NCI-H2227 (cell line): ENCODE results near the gene ETFRF1.

Experiments
- DNase-seq: peaks from one replicate; lab custom pipeline; 2025; ENCODE audit not compliant: unreplicated experiment; lab: John Stamatoyannopoulos, UW

Gene ETFRF1

DNA sequence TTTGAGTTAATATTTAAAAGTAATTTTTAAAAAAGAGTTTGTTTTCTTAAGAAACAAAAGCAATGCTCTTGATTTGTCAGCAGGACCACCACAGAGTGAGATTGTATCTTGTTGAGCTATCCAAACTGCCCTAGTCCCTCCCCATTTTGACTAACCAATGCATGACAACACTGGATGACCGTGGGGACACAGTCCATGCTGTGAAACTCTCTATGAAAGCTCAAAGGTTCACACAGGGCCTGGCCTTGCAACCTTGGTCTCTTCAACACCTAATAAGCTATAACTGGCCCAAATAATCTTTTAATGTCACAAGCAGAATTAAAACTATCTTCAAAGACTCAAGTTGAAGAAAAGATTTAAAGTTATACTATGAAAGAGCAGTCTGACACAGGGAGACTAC lies 13.5 kb downstream of the ETFRF1 start:
- DNase-seq: no peak

DNA sequence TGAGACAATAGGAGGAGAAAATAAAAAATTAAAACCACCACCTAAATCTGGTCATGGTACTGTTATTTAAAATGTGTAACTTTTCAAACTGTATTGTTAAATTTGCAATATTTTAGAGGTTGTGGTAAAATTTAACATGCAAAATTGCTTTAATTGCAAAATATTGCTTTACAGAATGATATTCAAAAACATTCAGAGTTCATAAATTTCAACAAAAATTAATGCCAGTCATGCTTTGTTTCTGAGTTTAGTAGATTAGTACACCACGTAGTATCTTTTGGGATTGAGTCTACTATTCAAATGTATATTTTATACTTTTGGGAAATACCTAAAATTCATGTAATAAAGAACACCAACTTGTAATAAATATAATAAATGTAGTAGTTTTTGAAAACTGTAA lies 18.3 kb downstream of the ETFRF1 start:
- DNase-seq: no peak

DNA sequence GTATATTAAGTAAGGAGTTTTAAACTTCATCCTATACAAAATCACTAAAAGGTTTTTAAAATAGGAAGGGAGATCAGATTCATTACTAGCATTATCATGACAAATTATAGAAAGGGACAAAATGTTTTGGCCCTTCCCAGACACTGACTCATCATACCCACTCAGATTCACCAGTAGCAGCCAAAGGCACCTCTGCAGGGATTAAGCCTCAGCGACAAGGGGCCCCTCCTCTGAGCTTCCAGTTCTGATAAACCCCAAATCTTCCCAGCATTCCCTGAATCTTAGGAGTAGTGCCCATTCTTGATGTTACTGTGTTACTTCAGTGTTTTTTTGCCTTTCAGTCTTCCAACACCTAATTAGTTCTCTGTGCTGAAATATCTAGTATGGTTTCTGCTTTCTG lies 41.2 kb downstream of the ETFRF1 start:
- no peak for DNase-seq

DNA sequence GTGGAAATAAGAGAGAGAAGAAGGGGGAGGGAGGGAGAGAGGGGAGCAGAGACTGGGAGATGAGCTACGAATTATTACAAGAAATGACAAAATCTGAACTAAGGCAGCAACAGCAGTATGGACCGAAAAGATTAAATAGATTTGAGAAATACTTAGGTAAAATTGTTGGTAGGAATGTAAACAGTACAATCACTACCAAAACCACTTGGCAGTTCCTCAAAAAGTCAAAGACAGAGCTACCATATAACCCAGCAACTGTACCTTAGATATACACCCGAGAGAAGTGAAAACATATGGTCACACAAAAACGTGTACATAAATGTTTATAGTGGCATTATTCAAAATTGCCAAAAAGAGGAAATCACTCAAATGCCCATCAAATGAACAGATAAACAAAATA lies 41.6 kb downstream of the ETFRF1 start:
- DNase-seq: no peak

DNA sequence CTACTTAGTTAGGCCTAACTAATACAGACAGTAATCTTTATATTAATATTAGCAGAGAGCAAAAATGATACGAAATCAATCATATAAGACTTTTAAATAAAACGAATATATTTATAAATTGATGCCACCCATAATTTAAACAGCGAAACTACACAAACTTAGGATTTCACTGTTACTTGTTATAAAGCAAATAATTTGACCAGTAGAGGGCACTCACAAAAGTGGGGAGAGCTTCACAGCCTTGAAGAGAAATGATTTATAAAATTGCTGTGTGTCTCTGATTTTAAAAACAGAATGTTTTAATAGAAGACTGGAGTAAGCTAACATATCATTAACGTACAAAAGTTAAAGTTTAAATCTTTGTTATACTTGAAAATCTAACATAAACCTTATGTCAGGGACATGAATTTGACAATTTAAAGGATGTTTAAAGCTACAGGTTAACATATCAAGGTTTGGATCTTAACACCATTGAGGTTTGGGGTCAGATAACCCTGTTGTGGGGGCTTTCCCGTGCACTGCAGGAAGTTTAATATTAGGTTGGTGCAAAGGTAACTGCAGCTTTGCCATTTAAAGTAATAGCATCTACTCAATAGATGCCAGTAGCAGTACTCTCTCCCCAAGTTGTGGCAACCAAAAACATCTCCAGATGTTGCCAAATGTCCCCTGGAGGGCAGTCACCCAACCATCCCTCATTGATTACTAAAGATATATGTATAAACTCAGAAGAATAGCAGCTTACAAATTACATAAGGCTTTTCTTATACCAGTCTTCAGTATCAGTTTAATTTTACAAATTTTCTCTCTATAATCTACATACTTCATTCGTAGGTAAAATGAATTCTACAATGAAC lies 46.4 kb downstream of the ETFRF1 start:
- peak; percentile 21 for DNase-seq

DNA sequence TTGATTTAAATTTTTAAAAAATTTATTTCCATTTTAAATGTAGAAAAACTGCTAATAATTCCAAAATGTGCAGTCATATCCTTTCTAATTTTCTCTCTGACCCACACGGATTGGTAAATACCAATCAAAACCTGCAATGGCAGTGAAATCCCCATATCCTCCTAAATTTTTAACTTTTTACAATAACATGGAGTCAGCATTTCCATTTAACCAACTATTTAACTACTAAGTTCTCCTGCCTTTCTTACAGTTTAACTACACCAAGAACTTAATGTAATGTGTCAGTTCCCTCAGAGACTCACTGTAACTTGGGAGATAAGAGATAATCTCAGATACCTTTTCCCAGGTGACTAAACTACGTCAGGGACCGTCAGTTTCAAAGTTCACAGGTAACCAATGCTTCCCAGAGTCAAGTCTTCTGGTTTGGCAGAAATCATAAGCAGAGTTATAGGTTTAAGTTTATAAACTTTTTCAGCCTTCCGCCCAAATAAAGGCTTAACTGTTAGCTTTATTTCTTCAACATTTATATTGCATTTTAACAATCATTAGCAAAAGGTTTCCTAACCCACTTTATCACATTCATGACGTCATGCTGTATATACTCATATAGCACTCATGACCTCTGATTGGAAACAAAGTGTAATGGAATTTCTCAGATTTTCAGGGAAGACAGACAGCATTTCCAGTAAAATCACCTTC lies 48.1 kb downstream of the ETFRF1 start:
- no peak for DNase-seq

DNA sequence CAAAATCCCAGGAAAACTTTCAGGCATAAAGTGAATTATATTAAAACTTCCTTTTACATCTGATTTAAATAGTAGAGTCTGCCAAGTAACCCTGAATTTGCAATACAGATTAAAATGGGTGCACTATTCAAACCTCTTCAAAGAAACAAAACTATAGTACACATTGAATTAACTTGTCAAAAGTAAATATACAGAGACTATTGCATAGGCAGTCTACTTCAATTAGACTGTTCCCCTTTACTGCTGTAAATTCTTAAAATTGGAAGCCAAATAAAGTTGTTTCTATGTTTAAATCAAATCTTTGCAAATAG lies 48.6 kb downstream of the ETFRF1 start:
- DNase-seq: no peak

DNA sequence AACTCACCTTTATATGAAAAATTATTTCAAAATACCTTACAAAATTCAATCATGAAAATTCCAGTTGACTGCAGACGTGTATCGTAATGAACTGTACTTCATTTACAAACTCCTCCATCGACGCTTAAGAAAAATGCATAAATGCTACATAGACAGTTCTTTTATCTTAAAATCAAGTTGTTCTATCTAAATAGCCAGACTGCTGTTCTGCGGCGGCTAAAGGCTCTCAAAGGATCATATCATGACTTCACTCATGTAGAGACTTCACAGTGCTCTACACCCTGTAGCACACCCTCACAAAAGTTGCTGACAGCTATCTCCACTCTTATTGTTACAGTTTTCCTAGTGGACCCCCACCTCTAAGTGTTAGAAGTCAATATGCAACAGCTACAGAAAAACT lies 50.5 kb downstream of the ETFRF1 start:
- no peak for DNase-seq

DNA sequence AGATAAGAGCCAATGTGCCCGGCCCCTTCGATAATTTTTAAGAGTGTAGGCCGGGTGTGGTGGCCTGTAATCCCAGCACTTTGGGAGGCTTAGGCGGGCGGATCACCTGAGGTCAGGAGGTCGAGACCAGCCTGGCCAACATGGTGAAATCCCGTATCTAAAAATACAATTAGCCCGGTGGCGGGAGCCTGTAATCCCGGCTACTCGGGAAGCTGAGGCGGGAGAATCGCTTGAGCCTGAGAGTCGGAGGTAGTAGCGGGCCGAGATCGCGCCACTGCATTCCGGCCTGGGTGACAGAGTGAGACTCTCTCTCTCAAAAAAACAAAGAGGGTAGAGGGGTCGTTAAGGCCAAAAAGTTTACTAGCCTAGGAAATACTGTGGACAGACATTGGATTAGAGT lies 53.1 kb downstream of the ETFRF1 start:
- DNase-seq: no peak

DNA sequence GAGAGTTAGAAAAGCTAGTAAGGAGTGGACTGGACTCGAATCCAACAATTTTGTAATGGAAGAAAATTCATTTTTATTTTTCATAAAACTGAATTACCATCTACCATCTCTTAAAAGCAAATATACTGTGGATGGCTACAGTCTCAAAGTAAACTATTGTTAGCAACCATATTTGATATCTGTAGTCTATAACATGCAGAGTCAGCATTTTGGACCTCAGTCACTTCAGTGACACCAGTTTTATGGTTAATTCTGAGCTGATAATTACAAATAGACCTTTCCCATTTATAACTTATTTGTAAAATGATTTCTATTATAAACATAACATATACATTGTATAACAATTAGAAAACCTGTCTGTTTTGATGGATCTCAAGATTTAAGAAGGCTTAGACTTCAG lies 53.7 kb downstream of the ETFRF1 start:
- DNase-seq: no peak

DNA sequence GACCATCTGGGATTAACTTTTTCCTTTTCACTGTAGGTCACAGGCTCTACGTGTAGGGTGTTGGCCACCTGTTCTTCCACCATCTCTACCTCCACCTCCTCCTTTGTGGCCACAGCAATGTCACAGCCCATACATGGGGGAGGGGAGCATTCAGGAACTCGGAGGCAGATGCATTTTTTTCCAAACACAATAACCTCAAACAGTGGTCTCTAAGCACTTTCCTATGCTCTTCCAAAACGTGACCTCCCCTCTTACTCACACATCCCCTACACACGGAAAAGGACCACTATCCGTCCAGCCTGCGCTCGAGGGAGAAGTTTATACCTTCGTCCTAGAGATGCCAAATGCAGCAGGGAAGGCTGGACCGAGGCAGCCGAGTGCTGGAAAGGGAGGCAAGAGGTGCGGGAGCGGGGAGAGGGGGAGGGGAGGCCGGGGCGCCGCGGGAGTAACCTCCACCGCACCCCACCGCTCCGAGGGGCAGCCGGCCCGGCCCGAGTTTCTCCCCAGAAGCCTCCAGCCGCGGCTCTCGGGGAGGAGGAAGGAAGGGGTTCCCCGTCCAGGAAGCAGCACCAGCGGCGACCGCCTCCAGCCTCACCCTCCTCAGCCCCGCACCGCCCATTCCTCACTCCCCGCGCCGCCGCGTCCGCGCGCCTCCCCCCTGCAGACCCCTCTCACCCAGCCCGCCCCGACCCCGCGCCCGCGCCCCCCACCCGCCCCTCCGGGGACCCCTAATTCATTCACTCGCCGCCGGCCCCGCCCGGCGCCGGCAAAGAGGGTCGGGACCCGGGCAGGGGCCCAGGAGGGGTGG lies 55.1 kb downstream of the ETFRF1 start:
- DNase-seq: peak; percentile 28

DNA sequence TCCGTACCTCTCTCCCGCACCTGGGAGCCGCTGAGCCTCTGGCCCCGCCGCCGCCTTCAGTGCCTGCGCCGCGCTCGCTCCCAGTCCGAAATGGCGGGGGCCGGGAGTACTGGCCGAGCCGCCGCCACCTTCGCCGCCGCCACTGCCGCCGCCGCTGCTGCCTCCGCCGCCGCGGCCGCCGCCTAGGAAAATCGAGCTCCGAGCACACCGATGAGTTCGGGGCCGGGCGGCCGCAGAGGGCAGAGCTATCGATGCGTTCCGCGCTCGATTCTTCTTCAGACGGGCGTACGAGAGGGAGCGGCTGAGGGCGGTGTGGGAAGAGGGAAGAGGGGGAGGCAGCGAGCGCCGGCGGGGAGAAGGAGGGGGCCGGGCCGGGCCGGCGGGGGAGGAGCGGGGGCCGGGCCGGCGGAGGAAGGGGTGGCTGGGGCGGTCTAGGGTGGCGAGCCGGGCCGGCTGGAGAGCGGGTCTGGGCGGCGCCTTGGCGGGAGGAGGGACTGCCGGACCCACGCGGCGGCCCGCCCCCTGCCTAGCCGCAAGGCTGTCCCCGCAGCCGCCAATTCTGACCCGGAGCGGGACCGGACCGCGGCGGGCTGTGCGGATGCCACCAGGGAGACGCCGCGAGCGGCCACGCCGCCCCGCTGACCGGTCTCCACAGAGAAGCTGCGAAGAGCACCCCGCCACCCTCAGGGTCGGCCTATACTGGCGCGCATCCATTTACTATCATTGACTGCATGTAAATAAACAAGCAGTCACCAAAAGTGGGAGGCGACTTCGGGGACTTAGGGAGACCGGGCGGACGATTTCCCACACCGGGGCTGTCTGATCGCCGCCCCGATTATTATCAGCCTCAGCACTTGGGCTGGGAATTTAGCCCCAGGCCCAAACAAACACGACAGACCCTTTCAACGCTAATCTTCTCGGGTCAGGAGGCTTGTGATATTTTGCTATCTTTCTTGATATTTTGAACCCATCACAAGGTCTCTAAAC lies 56.0 kb downstream of the ETFRF1 start, which contains the start of gene KRAS:
KRAS (minus strand) TSS at position 186 of the 987 bp plus-strand sequence.
- DNase-seq: peak; percentile 95

DNA sequence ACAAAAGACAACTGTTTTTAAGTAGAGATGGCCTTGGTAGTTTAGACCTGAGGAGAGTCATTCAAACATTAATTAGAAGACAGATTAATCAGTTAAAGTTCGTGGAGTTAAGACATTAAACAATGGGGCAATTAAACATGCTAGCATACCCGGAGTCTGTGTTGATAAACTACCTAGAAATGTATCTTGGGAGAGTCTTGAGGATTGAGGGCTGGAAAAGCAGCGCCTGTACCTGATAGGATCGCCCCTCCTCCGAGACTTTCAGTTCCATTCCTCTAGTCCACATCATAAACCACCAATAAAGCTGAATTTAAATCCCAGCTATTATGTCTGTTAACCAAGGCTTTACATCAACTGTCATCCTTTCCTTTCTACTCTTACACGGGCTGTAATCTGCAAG lies 56.7 kb downstream of the ETFRF1 start:
- no peak for DNase-seq

DNA sequence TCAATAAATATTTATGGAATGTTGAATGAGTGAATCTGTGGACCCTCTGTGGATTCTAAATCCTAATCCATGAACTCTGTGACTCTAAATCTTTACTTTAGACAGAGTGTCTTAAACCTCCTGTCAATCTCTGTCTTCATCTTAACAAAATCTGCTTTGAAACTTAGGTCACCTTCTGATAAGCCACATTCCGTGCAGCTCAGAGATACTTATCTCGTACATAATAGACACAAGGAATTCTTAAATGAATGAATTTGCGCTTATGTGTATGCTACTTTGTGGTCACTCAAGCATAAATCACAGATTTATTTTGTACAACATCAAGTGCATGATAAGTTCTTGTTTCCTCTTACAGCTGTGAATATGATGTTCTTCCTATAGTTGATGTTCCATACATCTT lies 57.9 kb downstream of the ETFRF1 start:
- DNase-seq: no peak

DNA sequence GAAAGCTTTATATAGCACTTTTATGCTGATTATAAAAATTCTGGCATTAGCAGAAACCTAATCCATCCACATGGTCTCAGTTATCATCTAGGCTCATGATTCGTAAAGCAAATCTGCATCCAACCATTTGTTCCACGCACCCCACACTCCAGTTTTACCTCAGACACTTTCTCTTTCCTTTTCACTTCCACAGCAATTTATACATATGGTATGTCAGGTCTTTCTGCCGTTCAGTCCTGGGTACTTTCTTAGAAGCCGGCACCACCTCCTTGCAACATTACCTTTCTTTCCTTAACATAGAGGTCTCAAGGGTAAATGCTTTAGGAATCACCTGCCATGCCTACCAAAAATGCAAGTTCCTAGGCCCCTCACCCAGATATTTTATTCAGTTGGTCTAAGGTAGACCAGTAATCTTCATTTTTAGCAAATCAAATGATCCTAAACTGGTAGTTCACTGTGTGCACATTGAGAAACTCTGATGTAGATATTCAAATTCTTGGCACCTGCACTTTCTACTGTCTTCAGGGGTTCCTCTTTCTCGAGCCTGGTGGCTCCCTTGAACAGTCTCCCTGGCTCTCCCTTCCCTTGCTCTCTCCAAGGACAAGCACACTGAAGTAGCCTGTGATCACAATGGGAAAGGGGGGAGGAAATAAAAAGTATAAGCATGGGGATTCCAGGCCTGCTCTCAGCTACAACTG lies 58.5 kb downstream of the ETFRF1 start:
- DNase-seq: no peak

DNA sequence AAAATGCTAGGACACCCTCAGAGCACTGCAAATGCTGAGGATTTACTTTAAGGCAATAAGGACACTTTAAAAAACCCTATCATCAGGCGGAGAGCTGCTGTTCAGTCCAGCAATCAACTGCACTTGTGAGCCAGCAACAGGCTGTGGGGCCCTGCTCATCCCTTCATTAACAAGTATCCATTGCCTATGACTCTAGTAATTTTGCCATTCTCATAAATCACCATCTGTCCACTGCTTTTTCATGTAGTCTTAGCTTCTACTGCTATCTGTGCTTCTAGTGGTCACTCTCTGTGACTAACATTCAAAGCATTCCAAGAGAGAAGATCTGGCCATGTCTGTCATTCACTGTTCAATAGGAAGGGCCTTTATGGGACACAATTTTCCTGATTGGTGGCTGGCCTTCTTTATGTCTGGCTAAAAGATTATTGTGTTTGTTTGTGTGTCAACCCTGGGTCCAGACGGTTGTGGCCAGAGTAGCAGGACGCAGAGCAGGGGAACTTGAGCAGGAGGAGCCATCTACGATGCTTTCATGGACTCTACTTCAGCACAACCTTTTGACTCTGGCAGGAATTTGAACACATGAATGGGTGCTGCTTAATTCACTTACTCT lies 59.3 kb downstream of the ETFRF1 start:
- peak; percentile 10 for DNase-seq
